Mucosa of stomach (tissue), 1 donor: ENCODE measurements around the gene NAMPT.
A peak's percentile ranks its signal among the peaks of the same experiment; 100 is the strongest.
"Not testable (repeated sequence)": the region's sequence is repeated elsewhere in the genome, so short reads cannot be mapped to it uniquely, and the experiment has no call there.

Experiments used
- H3K27me3 ChIP-seq: one replicate; pipeline ENCODE4 v1.7.0; 2013; ENCODE audit warnings: mild to moderate bottlenecking, low read length; ENCODE audit not compliant: control insufficient read depth, insufficient read depth
- H3K36me3 ChIP-seq: one replicate; pipeline ENCODE4 v1.7.0; 2013; ENCODE audit warnings: low read length; ENCODE audit not compliant: control insufficient read depth, insufficient read depth
- H3K4me1 ChIP-seq: one replicate; pipeline ENCODE4 v1.7.0; 2013; ENCODE audit warnings: mild to moderate bottlenecking, low read length; ENCODE audit not compliant: control insufficient read depth, insufficient read depth
- H3K4me3 ChIP-seq: one replicate; pipeline ENCODE4 v1.7.0; 2013; ENCODE audit warnings: low read length
- H3K9ac ChIP-seq: one replicate; pipeline ENCODE4 v1.7.0; 2013; ENCODE audit warnings: mild to moderate bottlenecking, low read length, moderate library complexity
- H3K9me3 ChIP-seq: one replicate; pipeline ENCODE4 v1.7.0; 2013; ENCODE audit warnings: mild to moderate bottlenecking, low read length, moderate library complexity; ENCODE audit not compliant: control insufficient read depth
- donor health status: Pancreatic carcinoma.

The NAMPT gene

GRCh38 chr7:106284714-106285050, at the start of gene NAMPT:
Gene NAMPT, minus strand, starts transcription at chr7:106284983. Its CDS starts 99 bp downstream, at chr7:106284884.
- Histone ChIP-seq H3K9me3 (no peaks in the 10 kb centered on the region), H3K4me3 (peak within 1 kb of the TSS; percentile 85), H3K27me3 (no peaks in the 10 kb centered on the region), H3K4me1 (peaks cover 19% of the 10 kb centered on the region), H3K9ac (peak within 1 kb of the TSS; percentile 95), H3K36me3 (no peaks in the 10 kb centered on the region)

- Histone ChIP-seq H3K27me3 (no peaks in the 10 kb centered on the region), H3K9ac (no peak overlapping the region), H3K36me3 (no peaks in the 10 kb centered on the region), H3K4me3 (no peak overlapping the region), H3K9me3 (no peaks in the 10 kb centered on the region), H3K4me1 (no peaks in the 10 kb centered on the region)
These were observed 47.4 kb upstream of the NAMPT start for GRCh38 chr7:106332201-106332600.

DNA sequence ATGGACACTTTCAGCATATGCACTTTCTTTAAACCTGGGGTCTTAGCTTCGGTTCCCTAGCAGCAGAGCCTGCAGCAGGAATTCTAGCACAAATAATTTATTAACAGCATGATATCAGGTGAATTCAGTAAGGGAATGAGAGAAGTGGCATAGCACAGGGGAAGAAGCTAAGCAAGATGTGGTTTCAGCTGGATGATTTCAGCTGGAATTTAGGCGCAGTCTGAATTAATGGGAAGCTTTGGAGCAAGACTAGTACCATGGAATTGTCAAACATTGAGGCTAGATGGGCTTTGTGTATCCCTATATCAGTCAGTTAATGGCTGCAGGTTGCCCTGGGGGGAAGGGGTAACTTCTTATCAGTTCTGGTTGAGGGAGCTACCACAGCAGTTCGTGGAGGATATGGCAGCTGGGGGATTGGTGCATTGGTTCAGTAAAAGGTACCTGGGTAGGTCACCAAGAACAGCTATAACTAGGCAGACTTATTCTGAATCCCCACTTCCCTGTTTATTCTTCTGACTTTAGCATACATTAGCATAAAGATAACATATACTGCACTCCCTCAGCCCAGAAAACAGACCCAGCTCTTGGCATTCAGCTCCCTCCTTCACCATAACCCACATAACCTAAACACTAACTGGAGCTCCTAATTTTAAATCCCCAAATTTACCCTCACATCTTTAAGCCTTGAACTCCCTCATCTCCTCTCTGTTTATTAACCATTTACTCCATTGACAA, 46.8 kb upstream of the NAMPT start:
- no peak overlapping the region for H3K9ac ChIP-seq
- peaks cover under 1% of the 10 kb centered on the region for H3K4me1 ChIP-seq
- no peaks in the 10 kb centered on the region for H3K9me3 ChIP-seq
- no peaks in the 10 kb centered on the region for H3K27me3 ChIP-seq
- H3K36me3 ChIP-seq = no peaks in the 10 kb centered on the region
- no peak overlapping the region for H3K4me3 ChIP-seq

GRCh38 chr7:106329971-106330733, 45.4 kb upstream of the NAMPT start:
- H3K4me1 ChIP-seq = peaks cover 4% of the 10 kb centered on the region
- no peaks in the 10 kb centered on the region for H3K9me3 ChIP-seq
- no peak overlapping the region for H3K9ac ChIP-seq
- H3K36me3 ChIP-seq = no peaks in the 10 kb centered on the region
- no peaks in the 10 kb centered on the region for H3K27me3 ChIP-seq
- H3K4me3 ChIP-seq = no peak overlapping the region

- Histone ChIP-seq H3K4me1 (peaks cover 4% of the 10 kb centered on the region), H3K9me3 (no peaks in the 10 kb centered on the region), H3K36me3 (no peaks in the 10 kb centered on the region), H3K27me3 (no peaks in the 10 kb centered on the region), H3K4me3 (no peak overlapping the region), H3K9ac (no peak overlapping the region)
These were observed 44.6 kb upstream of the NAMPT start for GRCh38 chr7:106329408-106329807.

GRCh38 chr7:106327538-106328481, 43.0 kb upstream of the NAMPT start:
- Histone ChIP-seq H3K9ac (no peak overlapping the region), H3K9me3 (no peaks in the 10 kb centered on the region), H3K36me3 (no peaks in the 10 kb centered on the region), H3K4me1 (peaks cover 4% of the 10 kb centered on the region), H3K4me3 (no peak overlapping the region), H3K27me3 (no peaks in the 10 kb centered on the region)

GRCh38 chr7:106326594-106327537, 42.1 kb upstream of the NAMPT start:
- Histone ChIP-seq H3K9ac (no peak overlapping the region), H3K4me3 (no peak overlapping the region), H3K4me1 (peaks cover 4% of the 10 kb centered on the region), H3K9me3 (no peaks in the 10 kb centered on the region), H3K36me3 (no peaks in the 10 kb centered on the region), H3K27me3 (no peaks in the 10 kb centered on the region)

GRCh38 chr7:106324509-106324908, 39.7 kb upstream of the NAMPT start:
- H3K4me3 ChIP-seq, H3K9me3 ChIP-seq, H3K27me3 ChIP-seq, H3K9ac ChIP-seq, H3K4me1 ChIP-seq, H3K36me3 ChIP-seq: not testable (repeated sequence)

DNA sequence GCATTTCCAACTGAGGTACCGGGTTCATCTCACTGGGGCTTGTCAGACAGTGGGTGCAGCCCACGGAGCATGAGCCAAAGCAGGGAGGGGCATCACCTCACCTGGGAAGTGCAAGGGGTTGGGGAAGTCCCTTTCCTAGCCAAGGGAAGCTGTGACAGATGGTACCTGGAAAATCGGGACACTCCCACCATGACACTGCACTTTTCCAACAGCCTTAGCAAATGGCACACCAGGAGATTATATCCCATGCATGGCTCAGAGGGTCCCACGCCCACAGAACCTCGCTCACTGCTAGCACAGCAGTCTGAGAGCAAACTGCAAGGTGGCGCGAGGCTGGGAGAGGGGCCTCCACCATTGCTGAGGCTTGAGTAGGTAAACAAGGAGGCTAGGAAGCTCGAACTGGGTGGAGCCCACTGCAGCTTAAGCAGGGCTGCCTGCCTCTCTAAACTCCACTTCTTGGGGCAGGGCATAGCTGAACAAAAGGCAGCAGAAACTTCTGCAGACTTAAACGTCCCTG, 35.5 kb upstream of the NAMPT start:
- not testable (repeated sequence) for H3K9ac ChIP-seq, H3K9me3 ChIP-seq, H3K4me3 ChIP-seq, H3K4me1 ChIP-seq, H3K36me3 ChIP-seq, H3K27me3 ChIP-seq

GRCh38 chr7:106318482-106318881, 33.7 kb upstream of the NAMPT start:
- H3K4me1 ChIP-seq = no peaks in the 10 kb centered on the region
- no peaks in the 10 kb centered on the region for H3K9me3 ChIP-seq
- no peaks in the 10 kb centered on the region for H3K27me3 ChIP-seq
- no peaks in the 10 kb centered on the region for H3K36me3 ChIP-seq
- H3K9ac ChIP-seq = no peak overlapping the region
- no peak overlapping the region for H3K4me3 ChIP-seq

DNA sequence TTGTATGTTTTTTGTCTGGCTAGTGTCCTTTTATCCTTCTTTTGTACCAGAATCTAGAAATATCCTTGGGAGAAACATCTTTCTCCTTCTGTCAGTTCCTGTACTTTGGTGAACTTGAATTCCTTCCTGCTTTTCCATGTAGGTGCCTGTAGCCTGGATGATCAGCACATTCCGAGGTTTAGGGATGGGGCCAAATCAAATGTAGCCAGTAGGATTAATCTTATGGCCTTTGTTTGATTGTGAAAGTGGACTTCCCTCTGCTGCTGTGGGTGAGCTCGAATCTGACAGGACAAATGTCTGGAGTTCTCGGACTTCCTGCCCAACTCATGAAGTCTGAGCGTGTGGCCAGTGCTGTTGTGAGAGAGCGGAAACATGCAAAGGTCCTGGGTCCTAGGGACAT, 33.2 kb upstream of the NAMPT start:
- H3K4me3 ChIP-seq = no peak overlapping the region
- no peaks in the 10 kb centered on the region for H3K36me3 ChIP-seq
- no peak overlapping the region for H3K9ac ChIP-seq
- H3K27me3 ChIP-seq = no peaks in the 10 kb centered on the region
- no peaks in the 10 kb centered on the region for H3K9me3 ChIP-seq
- no peaks in the 10 kb centered on the region for H3K4me1 ChIP-seq
